ENCODE data around the gene TCL1B.

The TCL1B gene

GRCh38 chr14:95739356-95739755 lies 53.1 kb downstream of the TCL1B start:
- H3K4me3 ChIP-seq (ENCODE audit: control insufficient read depth, low read depth, low read length), result no peak overlapping the region
- no peak for TF ChIP-seq CTCF (IDR thresholded peaks at IDR 0.05; ENCODE audit: control insufficient read depth, insufficient read depth, low read depth, low read length, missing control alignments)
- DNase-seq (ENCODE audit: low read depth), result no peak

GRCh38 chr14:95741038-95741490 lies 54.8 kb downstream of the TCL1B start:
- DNase-seq (ENCODE audit: low read depth), result no peak

GRCh38 chr14:95741781-95742180 lies 55.6 kb downstream of the TCL1B start:
- no peak overlapping the region for H3K4me3 ChIP-seq (ENCODE audit: control insufficient read depth, low read depth, low read length)
- no peak for DNase-seq (ENCODE audit: low read depth)
- no peak for TF ChIP-seq CTCF (IDR thresholded peaks at IDR 0.05; ENCODE audit: control insufficient read depth, insufficient read depth, low read depth, low read length, missing control alignments)

More at GRCh38 chr14:95741038-95741490, 54.8 kb downstream of the TCL1B start:
- TF ChIP-seq CTCF (IDR thresholded peaks at IDR 0.05; ENCODE audit: control insufficient read depth, insufficient read depth, low read depth, low read length, missing control alignments), result no peak
- no peak overlapping the region for H3K4me3 ChIP-seq (ENCODE audit: control insufficient read depth, low read depth, low read length)
